Stimulated activated CD4-positive, alpha-beta T cell treated with anti-CD3 and anti-CD28 coated beads, TNF-alpha, amount 100 ng/mL, for 4 hours (primary cell): Measurements from ENCODE around the gene EEF1AKMT4.

Experiments
- DNase-seq, 3 experiments: peaks; one replicate each; pipeline ENCODE4 v3.0.0-alpha.2; 2020; ENCODE audit warnings: low read depth in 3 of 3

EEF1AKMT4 gene

GRCh38 chr3:184298759-184299487 is 49.5 kb downstream of the EEF1AKMT4 start, which contains the start of gene PSMD2:
PSMD2 (plus strand) TSS chr3:184299241; CDS start chr3:184299267, 26 bp downstream.
- peak; percentile 97 to 98 (median 98) for DNase-seq

GRCh38 chr3:184299488-184300377 is 50.3 kb downstream of the EEF1AKMT4 start:
- DNase-seq = no peak

GRCh38 chr3:184300378-184300720 is 50.9 kb downstream of the EEF1AKMT4 start:
- DNase-seq = no peak

GRCh38 chr3:184305577-184305976 is 56.1 kb downstream of the EEF1AKMT4 start:
- DNase-seq = no peak

- DNase-seq = no peak
Measured at GRCh38 chr3:184306341-184306972, 57.0 kb downstream of the EEF1AKMT4 start.

- no peak for DNase-seq
Measured at GRCh38 chr3:184307915-184308314, 58.4 kb downstream of the EEF1AKMT4 start.
